Subcutaneous abdominal adipose tissue (tissue), 5 donors: ENCODE data around the gene CFAP69.

Experiments
- H3K27ac ChIP-seq: one replicate; pipeline ENCODE4 v1.7.0; 2013; ENCODE audit warnings: low read depth, mild to moderate bottlenecking, inconsistent platforms, low read length, moderate library complexity
- H3K27me3 ChIP-seq, 5 donors: one replicate each; pipeline ENCODE4 v1.7.0; 2013; ENCODE audit warnings: low read length in 5 of 5, inconsistent platforms in 1 of 5; ENCODE audit not compliant: control insufficient read depth in 5 of 5, insufficient read depth in 4 of 5
- H3K36me3 ChIP-seq, 5 donors: one replicate each; pipeline ENCODE4 v1.7.0; 2013; ENCODE audit warnings: low read length in 5 of 5; ENCODE audit not compliant: control insufficient read depth in 5 of 5, insufficient read depth in 5 of 5
- H3K4me1 ChIP-seq, 5 donors: one replicate each; pipeline ENCODE4 v1.7.0; 2013; ENCODE audit warnings: low read length in 5 of 5, mild to moderate bottlenecking in 3 of 5, moderate library complexity in 1 of 5; ENCODE audit not compliant: control insufficient read depth in 5 of 5, insufficient read depth in 5 of 5
- H3K4me3 ChIP-seq, 5 donors: one replicate each; pipeline ENCODE4 v1.7.0; 2013; ENCODE audit warnings: low read length in 5 of 5, low read depth in 1 of 5
- H3K9ac ChIP-seq, 5 donors: one replicate each; pipeline ENCODE4 v1.7.0; 2013; ENCODE audit warnings: low read length in 5 of 5, mild to moderate bottlenecking in 4 of 5, moderate library complexity in 3 of 5
- H3K9me3 ChIP-seq, 5 donors: one replicate each; pipeline ENCODE4 v1.7.0; 2013; ENCODE audit warnings: low read length in 5 of 5; ENCODE audit not compliant: control insufficient read depth in 5 of 5
- donor health status: healthy.
- donor health status: healthy.
- donor health status: healthy.
- donor health status: healthy.
- donor health status: healthy.

The CFAP69 gene

GRCh38 chr7:90213521-90213920 lies 31.5 kb upstream of the CFAP69 start:
- Histone ChIP-seq H3K9ac (no peak overlapping the region), H3K36me3 (no peaks in the 10 kb centered on the region), H3K4me1 (peaks cover 0 to 39% (median 22%) of the 10 kb centered on the region in 5 donors), H3K27me3 (peaks cover 0 to 5% (median 0%) of the 10 kb centered on the region in 5 donors), H3K4me3 (peak overlapping the region in 1 of 5 donors; percentile 49), H3K9me3 (no peaks in the 10 kb centered on the region), H3K27ac (peak overlapping the region; percentile 97)

- H3K36me3 ChIP-seq, result no peaks in the 10 kb centered on the region
- H3K4me3 ChIP-seq, result no peak overlapping the region
- H3K4me1 ChIP-seq, result peaks cover 0 to 34% (median 17%) of the 10 kb centered on the region in 5 donors
- peak overlapping the region; percentile 82 for H3K27ac ChIP-seq
- peaks cover 0 to 5% (median 0%) of the 10 kb centered on the region in 5 donors for H3K27me3 ChIP-seq
- peak overlapping the region in 1 of 5 donors; percentile 51 for H3K9ac ChIP-seq
- no peaks in the 10 kb centered on the region for H3K9me3 ChIP-seq
These were observed 28.8 kb upstream of the CFAP69 start for GRCh38 chr7:90216080-90216674.

GRCh38 chr7:90216771-90217170 lies 28.2 kb upstream of the CFAP69 start:
- Histone ChIP-seq H3K27ac (peak overlapping the region; percentile 82), H3K9ac (peak overlapping the region in 1 of 5 donors; percentile 2), H3K36me3 (no peaks in the 10 kb centered on the region), H3K9me3 (no peaks in the 10 kb centered on the region), H3K4me3 (no peak overlapping the region), H3K4me1 (peaks cover 0 to 32% (median 11%) of the 10 kb centered on the region in 5 donors), H3K27me3 (peaks cover 0 to 4% (median 0%) of the 10 kb centered on the region in 5 donors)

GRCh38 chr7:90222390-90222789 lies 22.6 kb upstream of the CFAP69 start:
- no peak overlapping the region for H3K9ac ChIP-seq
- no peak overlapping the region for H3K4me3 ChIP-seq
- no peaks in the 10 kb centered on the region for H3K9me3 ChIP-seq
- H3K27ac ChIP-seq, result peak overlapping the region; percentile 52
- peaks cover 0 to 7% (median 0%) of the 10 kb centered on the region in 5 donors for H3K36me3 ChIP-seq
- no peaks in the 10 kb centered on the region for H3K27me3 ChIP-seq
- H3K4me1 ChIP-seq, result peaks cover 0 to 6% (median 0%) of the 10 kb centered on the region in 5 donors

- Histone ChIP-seq H3K9ac (no peak overlapping the region), H3K27ac (peak overlapping the region; percentile 52), H3K9me3 (no peaks in the 10 kb centered on the region), H3K27me3 (no peaks in the 10 kb centered on the region), H3K4me1 (peaks cover 0 to 6% (median 0%) of the 10 kb centered on the region in 5 donors), H3K4me3 (no peak overlapping the region), H3K36me3 (peaks cover 0 to 7% (median 0%) of the 10 kb centered on the region in 5 donors)
These were observed 21.9 kb upstream of the CFAP69 start for GRCh38 chr7:90222811-90223725.

GRCh38 chr7:90224195-90224594 lies 20.8 kb upstream of the CFAP69 start:
- Histone ChIP-seq H3K9ac (no peak overlapping the region), H3K36me3 (peaks cover 0 to 14% (median 0%) of the 10 kb centered on the region in 5 donors), H3K27me3 (no peaks in the 10 kb centered on the region), H3K9me3 (no peaks in the 10 kb centered on the region), H3K4me3 (no peak overlapping the region), H3K4me1 (peaks cover 0 to 6% (median 0%) of the 10 kb centered on the region in 5 donors), H3K27ac (no peak overlapping the region)

GRCh38 chr7:90225181-90225580 lies 19.8 kb upstream of the CFAP69 start:
- Histone ChIP-seq H3K27ac (no peak overlapping the region), H3K9me3 (no peaks in the 10 kb centered on the region), H3K36me3 (peaks cover 0 to 17% (median 0%) of the 10 kb centered on the region in 5 donors), H3K27me3 (no peaks in the 10 kb centered on the region), H3K4me3 (no peak overlapping the region), H3K9ac (no peak overlapping the region), H3K4me1 (peaks cover 0 to 6% (median 0%) of the 10 kb centered on the region in 5 donors)

- H3K9ac ChIP-seq, result no peak overlapping the region
These were observed 19.4 kb upstream of the CFAP69 start for GRCh38 chr7:90225601-90226000.

GRCh38 chr7:90227259-90227658 lies 17.7 kb upstream of the CFAP69 start:
- Histone ChIP-seq H3K9me3 (no peaks in the 10 kb centered on the region), H3K4me1 (peaks cover 0 to 6% (median 0%) of the 10 kb centered on the region in 5 donors), H3K4me3 (no peak overlapping the region), H3K27ac (no peak overlapping the region), H3K27me3 (no peaks in the 10 kb centered on the region), H3K9ac (no peak overlapping the region), H3K36me3 (peaks cover 0 to 17% (median 0%) of the 10 kb centered on the region in 5 donors)

More at GRCh38 chr7:90225601-90226000, 19.4 kb upstream of the CFAP69 start:
- Histone ChIP-seq H3K4me1 (peaks cover 0 to 6% (median 0%) of the 10 kb centered on the region in 5 donors), H3K27me3 (no peaks in the 10 kb centered on the region), H3K4me3 (no peak overlapping the region), H3K36me3 (peaks cover 0 to 17% (median 0%) of the 10 kb centered on the region in 5 donors), H3K27ac (no peak overlapping the region), H3K9me3 (no peaks in the 10 kb centered on the region)

- Histone ChIP-seq H3K9me3 (no peaks in the 10 kb centered on the region), H3K27ac (peak overlapping the region; percentile 5)
These were observed 15.3 kb upstream of the CFAP69 start for GRCh38 chr7:90229682-90230081.

More at GRCh38 chr7:90229682-90230081, 15.3 kb upstream of the CFAP69 start:
- Histone ChIP-seq H3K27me3 (no peaks in the 10 kb centered on the region), H3K4me3 (no peak overlapping the region), H3K4me1 (no peaks in the 10 kb centered on the region), H3K9ac (no peak overlapping the region), H3K36me3 (peaks cover 0 to 17% (median 0%) of the 10 kb centered on the region in 5 donors)
